Amniotic epithelial cell (primary cell): Measurements from ENCODE around the gene SELENOO.

Source experiments
- DNase-seq: peaks from one replicate; pipeline ENCODE4 v3.0.0-alpha.2; 2010; ENCODE audit warnings: low read depth

Gene SELENOO

DNA sequence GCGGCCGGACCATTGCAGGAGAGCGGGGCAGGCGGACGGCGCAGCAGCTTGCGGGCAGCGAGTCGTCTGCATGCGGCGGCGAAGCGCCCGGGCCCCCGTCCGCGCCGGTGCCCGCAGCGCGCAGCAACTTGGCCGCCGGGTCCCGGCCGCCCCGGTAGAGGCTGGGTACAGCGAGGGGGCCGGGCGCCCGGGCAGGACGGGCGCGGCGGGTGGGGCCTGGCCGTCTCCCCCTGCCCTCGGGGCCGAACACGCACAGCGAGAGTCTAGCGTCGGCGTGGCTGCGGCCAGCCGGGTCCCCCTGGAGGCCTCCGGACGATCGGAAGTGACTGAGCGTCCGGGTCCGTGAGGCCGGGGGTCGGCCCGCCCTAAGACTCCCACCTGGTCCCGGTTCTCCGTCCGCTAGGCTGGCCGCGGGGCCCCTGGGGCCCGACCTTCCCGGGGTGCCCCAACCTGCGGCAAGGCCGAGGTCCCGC lies 15.9 kb upstream of the SELENOO start:
- no peak for DNase-seq

GRCh38 chr22:50185375-50186087 lies 15.3 kb upstream of the SELENOO start, which contains the start of gene TRABD:
Gene TRABD, plus strand, starts transcription at chr22:50185913. Its CDS starts 7,148 bp downstream, at chr22:50193061.
- peak; percentile 77 for DNase-seq

- DNase-seq: no peak
Observed at GRCh38 chr22:50186181-50186714, 14.6 kb upstream of the SELENOO start.

- peak; percentile 24 for DNase-seq
Observed at GRCh38 chr22:50186761-50187523, 13.9 kb upstream of the SELENOO start.

DNA sequence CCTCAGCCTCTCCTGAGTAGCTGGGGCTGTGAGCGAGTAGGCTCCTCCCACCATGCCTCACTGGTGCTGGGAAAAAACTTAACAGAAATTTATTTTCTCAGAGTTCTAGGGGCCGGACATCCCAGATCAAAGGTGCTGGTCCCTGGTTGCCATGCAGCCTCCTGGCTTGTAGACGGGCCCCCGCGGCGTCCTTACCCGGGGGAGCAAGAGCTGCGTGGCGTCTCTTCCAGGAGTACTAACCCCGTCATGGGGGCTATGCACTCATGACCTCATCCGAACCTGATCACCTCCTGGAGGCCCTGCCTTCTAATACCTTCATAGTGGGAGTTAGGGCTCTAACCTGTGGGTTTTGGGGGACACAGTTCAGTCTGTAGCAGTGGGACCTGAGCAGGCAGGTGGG lies 12.5 kb upstream of the SELENOO start:
- no peak for DNase-seq

- DNase-seq: no peak
Observed at GRCh38 chr22:50189184-50189848, 11.5 kb upstream of the SELENOO start.

GRCh38 chr22:50189849-50190181 lies 11.0 kb upstream of the SELENOO start:
- DNase-seq: no peak

DNA sequence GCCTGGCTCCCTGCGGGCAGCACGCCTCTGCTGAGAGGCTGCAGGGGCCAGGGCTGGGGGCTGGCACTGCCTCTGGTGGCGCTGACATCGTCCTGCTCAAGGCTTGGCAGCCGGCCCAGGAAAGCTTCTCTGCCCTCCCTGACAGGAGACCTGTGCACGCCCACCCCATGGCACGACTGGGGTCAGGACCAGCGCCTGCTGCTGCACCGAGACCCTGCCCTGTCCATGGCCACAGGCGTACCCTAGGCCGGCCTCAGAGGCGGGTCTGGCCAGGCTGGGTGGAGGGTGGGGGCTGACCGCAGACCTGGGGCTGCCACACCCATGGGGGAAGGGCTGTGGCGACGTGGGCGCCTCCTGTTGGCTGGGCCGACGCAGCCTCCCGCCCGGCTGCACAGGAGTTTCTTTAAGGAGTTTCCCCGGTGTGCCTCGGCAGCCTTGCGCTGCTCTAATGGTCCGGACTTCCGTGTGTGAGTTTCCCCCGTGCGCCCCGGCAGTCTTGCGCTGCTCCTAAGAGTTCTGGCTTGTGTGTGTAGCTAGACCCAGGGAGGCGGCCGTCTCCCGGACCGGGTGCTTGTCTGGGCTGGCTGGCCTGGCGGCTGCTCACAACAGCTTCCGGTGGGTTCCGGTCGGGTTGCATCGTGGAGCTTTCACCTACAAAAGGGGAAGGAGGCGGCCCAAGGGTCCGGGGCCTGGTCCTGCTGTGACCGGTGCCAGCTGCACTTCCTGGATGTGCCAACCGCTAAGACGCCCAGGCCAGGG lies 10.4 kb upstream of the SELENOO start:
- DNase-seq: peak; percentile 55

- DNase-seq: peak; percentile 43
Observed at GRCh38 chr22:50190941-50191741, 9.7 kb upstream of the SELENOO start.

GRCh38 chr22:50192436-50193204 lies 8.2 kb upstream of the SELENOO start:
- DNase-seq: no peak

DNA sequence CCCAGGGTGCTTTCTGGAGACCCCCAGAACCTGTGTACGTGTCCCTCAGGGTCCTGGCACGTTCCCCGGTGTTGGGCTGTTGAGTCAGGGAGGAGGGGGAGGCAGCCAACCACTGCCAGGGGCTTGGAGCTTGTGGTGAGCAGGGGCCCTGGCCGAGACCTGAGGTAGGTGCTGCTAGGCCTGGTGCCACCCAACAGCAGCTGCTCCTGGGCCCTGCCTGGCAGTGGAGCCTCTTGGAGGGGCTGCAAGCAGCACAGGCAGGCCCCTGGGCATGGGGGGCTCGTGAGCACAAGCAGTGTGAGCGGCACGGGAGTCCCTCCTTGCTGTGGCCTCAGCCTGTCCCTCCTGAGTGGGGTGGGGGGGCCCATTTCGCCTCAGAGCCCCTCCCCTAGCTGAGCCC lies 7.2 kb upstream of the SELENOO start:
- no peak for DNase-seq

- DNase-seq: no peak
Observed at GRCh38 chr22:50194037-50194805, 6.6 kb upstream of the SELENOO start.

GRCh38 chr22:50196256-50196655 lies 4.6 kb upstream of the SELENOO start:
- no peak for DNase-seq

DNA sequence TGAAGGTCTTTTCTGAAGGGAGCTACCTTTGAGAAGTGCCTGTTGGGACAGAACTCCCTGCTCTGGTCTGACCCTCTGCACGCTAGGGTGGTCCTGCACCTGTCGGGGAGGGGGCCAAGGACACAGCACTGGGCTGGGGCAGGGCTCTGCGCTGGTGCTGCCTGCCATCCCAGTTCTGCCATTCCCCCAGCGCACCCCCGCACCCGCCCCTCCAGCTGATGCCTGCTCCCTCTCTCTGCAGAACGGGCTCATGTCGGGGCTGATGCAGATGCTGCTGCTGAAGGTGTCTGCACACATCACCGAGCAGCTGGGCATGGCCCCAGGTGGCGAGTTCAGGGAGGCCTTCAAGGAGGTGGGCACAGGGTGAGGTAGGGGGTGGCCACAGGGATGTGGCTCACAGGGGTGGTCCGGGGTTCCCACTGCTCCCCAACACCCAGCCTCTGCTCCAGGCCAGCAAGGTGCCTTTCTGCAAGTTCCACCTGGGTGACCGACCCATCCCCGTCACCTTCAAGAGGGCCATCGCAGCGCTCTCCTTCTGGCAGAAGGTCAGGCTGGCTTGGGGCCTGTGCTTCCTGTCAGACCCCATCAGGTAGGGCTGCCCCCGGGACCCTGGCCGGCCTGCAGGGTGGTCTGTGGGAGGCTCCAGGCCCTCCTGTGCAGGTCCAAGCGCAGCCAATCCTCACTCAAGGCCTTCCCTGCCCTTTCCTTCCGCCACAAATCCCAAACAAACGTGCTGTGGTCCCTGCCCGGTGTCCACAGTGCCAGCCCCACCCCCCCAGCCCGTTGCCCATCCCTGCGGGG lies 3.6 kb upstream of the SELENOO start:
- no peak for DNase-seq

GRCh38 chr22:50197856-50198623 lies 2.8 kb upstream of the SELENOO start:
- DNase-seq: no peak

DNA sequence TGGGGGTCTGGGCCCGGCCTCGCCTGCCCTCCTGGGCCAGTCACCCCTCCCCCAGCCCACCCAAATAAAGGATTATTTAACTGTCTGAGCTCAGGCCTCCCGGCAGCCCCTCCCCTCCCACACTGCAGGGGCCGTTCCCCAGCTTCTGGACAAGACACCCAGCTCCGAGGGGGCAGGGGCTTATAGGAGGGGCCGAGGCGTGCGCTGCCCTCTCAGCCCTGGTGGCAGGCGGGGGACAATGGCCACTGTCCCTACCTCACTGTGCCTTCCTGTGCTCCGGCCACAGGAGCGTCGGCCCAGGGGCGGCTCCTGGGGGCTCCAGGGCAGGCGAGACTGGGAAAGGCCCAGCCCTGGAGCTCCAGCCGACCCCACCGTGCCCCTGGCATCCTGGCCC lies 2.2 kb upstream of the SELENOO start:
- no peak for DNase-seq

- DNase-seq: no peak
Observed at GRCh38 chr22:50199251-50199721, 1.5 kb upstream of the SELENOO start.
